Astrocyte (in vitro differentiated cells and primary cell): ENCODE data around the gene TNFAIP6.

Source experiments
- EZH2 ChIP-seq: IDR thresholded peaks from 2 replicates; pipeline ENCODE4 v1.6.1; 2012; ENCODE audit warnings: mild to moderate bottlenecking, low read length, inconsistent platforms; ENCODE audit not compliant: insufficient read depth
- TF ChIP-seq, protein P1 (sequence below): IDR thresholded peaks from 2 replicates; pipeline ENCODE4 v1.5.1; 2011; ENCODE audit warnings: low read depth, mild to moderate bottlenecking, inconsistent platforms, low read length, moderate library complexity; ENCODE audit not compliant: insufficient read depth

DNA sequence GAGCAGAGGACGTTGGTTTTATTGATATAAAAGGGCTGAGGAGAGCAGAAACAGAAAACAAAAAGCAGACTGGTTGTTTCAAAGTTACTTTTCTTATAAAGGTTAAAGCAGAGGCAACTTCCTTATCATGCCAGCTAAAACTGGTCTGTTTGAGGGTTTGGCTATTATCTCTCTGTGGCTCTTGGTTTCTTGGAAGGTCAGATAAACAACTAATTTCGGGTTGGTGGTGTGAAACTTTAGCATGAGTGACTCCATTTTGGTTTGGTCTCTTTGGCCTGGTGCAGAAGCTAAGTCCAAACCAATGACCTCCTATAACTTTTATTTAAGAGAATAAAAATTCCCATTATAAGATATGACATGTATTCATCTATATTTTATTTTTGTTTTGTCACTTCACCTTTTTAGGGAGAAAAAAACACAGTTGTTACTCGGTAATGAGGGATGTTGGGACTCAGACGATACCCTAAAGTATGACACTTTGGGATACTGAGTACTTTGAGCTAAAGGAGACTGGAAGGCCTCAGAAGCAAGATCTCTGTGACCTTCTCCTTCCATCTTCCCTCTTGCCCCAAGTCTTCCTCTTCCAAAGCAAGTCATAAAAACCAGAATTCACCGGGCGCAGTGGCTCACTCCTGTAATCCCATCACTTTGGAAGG, 23.3 kb downstream of the TNFAIP6 start:
- TF ChIP-seq, protein P1, sequence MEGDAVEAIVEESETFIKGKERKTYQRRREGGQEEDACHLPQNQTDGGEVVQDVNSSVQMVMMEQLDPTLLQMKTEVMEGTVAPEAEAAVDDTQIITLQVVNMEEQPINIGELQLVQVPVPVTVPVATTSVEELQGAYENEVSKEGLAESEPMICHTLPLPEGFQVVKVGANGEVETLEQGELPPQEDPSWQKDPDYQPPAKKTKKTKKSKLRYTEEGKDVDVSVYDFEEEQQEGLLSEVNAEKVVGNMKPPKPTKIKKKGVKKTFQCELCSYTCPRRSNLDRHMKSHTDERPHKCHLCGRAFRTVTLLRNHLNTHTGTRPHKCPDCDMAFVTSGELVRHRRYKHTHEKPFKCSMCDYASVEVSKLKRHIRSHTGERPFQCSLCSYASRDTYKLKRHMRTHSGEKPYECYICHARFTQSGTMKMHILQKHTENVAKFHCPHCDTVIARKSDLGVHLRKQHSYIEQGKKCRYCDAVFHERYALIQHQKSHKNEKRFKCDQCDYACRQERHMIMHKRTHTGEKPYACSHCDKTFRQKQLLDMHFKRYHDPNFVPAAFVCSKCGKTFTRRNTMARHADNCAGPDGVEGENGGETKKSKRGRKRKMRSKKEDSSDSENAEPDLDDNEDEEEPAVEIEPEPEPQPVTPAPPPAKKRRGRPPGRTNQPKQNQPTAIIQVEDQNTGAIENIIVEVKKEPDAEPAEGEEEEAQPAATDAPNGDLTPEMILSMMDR, result no peak
- TF ChIP-seq EZH2, result no peak
